T1000 (cell line): ENCODE measurements around the gene TOM1L1.
"Not testable (repeated sequence)": the region's sequence is repeated elsewhere in the genome, so short reads cannot be mapped to it uniquely, and the experiment has no call there.

Experiments used
- DNase-seq: peaks from one replicate; lab custom pipeline; 2025; ENCODE audit warnings: mixed read lengths; lab: John Stamatoyannopoulos, UW

TOM1L1 gene, protein sequence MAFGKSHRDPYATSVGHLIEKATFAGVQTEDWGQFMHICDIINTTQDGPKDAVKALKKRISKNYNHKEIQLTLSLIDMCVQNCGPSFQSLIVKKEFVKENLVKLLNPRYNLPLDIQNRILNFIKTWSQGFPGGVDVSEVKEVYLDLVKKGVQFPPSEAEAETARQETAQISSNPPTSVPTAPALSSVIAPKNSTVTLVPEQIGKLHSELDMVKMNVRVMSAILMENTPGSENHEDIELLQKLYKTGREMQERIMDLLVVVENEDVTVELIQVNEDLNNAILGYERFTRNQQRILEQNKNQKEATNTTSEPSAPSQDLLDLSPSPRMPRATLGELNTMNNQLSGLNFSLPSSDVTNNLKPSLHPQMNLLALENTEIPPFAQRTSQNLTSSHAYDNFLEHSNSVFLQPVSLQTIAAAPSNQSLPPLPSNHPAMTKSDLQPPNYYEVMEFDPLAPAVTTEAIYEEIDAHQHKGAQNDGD

DNA sequence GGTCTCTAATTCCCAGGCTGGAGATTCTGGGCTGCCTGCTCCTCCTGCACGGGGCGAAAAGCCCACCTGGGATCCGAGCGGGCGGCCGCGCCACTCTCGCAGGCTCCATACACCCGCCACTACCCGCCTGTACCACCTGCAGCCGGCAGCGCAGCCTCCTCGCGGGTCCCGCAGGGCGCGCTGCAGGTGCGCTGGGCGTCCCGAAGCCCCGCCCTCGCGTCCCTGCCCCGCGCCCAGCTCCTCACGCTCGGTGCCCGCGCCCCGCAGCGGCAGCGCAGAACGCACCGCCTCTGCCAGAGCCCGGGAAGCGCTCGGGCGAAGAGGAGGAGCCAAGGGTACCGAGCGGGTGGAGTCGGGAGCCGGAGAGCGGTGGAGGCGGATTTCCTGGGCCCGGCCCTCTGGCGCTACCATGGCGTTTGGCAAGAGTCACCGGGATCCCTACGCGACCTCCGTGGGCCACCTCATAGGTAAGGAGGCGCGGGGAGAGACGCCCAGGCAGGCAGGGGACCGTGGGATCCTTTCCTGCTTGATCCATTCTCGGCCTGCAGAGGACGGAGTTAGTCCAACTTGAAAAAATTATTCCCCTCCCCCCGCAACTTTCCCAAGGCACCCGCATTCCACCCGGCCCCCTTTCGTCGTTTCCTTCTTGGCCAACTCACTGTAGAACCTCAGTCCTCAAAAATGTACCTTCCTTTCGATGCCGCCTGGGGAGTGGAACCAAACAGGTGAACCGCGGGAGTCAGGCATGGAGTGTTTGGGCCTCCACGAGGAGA, at the start of gene TOM1L1:
TSS of gene TOM1L1 (plus strand) at position 396 of the 773 bp plus-strand sequence. CDS start at position 410, 14 bp downstream.
- no peak for DNase-seq

- DNase-seq = no peak
Observed at GRCh38 chr17:54859187-54859586, 41.5 kb upstream of the TOM1L1 start.

DNA sequence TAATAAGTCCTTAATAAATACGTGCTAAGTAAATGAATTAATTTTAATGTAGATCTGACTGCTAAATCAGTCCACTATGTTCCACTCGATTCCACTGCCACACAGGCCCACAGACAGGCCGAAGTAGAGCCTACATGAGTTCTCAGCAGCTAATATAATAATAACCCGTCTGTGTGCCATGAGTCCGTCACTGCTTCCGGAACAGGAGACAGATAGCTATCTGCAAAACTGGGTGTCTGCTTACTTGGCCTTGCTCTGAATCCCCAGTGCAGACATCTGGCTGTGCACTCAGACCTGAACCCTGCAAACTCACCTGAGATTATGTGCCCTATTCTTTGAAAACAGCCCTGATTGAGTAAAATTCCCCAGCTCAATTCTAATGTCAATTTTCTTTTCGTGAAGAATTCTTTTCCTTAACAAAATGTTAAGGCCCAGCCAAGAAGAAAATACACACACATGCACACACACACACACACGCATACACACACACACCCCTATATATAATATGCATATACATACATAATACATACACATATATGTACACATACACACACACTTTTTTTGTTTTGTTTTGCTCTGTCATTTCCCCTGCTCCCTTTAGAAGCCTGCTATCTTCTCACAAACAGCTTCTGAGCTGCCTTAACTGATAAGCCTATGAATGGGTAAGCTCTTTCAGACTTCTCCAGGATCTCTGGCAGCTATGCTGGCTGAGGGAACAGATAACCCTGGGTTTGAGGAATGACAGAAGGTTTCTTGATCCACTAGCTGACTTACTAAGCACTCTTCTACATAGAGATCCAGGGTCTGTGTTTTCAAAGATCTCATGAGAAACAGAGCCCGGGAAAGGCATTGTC, 39.8 kb upstream of the TOM1L1 start:
- no peak for DNase-seq

- DNase-seq = no peak
Observed at GRCh38 chr17:54861471-54861983, 39.1 kb upstream of the TOM1L1 start.

DNA sequence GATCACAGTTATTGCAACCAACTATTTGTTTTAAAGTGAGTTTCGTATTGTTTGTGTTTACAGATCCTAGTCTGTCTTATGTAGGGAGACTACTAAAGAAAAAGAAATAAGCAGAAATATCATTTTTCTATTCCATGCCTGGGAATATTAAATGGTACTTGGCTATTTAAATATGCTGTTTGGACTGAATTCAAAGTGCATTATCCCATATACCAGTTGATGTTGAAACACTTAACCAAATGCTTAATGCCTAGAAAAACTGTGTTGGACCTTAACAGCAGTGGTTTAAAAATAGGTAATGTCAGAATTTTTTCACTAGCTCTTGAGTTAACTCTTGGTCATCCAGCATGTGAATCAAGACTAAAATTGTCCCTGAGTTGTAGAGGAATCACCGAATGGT, 37.5 kb upstream of the TOM1L1 start:
- no peak for DNase-seq

GRCh38 chr17:54864070-54864469, 36.6 kb upstream of the TOM1L1 start:
- no peak for DNase-seq

GRCh38 chr17:54864636-54865356, 35.9 kb upstream of the TOM1L1 start:
- DNase-seq = no peak

- no peak for DNase-seq
Observed at GRCh38 chr17:54867634-54868033, 33.0 kb upstream of the TOM1L1 start.

DNA sequence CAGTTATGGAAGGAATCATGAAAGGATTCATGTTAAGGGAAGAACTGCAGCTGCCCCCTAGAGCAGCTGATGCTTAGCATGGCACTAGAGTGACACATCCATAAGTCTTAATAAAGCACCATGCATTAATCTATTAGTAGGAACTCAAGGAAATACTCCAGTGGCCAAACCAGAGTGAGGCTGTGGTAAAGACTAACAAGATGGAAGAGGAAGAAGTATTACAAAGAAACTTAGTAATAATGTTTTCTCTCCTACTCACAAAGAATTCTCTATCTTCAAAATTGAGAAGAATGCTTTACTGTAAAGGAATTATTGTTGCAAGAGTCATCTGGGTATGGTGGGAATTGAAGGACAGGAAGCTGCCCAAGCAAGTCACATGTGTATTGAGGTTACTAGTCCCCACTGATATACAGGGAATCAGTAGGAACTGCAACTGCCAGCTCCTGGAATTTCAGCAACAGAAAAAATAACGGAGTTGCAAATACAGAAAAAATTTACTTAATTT, 29.9 kb upstream of the TOM1L1 start:
- no peak for DNase-seq

DNA sequence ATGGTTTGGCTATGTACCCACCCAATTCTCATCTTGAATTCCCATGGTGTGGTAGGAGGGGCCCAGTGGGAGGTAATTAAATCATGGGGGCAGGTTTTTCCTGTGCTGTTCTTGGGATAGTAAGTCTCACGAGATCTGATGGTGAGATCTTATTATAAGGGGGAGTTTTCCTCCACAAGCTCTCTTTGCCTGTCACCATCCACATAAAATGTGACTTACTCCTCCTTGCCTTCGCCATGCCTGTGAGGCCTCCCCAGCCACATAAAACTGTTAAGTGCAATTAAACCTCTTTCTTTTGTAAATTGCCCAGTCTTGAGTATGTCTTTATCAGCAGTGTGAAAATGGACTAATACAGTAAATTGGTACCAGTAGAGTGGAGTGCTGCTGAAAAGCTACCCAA, 24.7 kb upstream of the TOM1L1 start:
- DNase-seq = not testable (repeated sequence)

GRCh38 chr17:54876656-54877195, 23.9 kb upstream of the TOM1L1 start:
- no peak for DNase-seq

- no peak for DNase-seq
Observed at GRCh38 chr17:54881255-54881972, 19.2 kb upstream of the TOM1L1 start.

DNA sequence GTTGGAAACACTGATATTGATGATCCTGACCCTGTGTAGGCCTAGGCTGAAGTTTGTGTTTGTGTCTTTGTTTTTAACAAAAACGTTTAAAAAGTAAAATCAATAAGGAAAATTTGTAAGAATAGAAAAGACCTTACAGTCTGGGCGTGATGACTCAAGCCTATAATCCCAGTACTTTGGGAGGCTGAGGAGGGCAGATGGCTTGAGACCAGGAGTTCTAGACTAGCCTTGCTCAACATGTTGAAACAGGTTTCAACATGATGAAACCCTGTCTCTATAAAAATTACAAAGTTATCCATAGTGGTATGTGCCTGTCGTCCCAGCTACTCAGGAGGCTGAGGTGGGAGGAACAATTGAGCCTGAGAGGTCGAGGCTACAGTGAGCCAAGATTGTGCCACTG, 18.3 kb upstream of the TOM1L1 start:
- DNase-seq = no peak

DNA sequence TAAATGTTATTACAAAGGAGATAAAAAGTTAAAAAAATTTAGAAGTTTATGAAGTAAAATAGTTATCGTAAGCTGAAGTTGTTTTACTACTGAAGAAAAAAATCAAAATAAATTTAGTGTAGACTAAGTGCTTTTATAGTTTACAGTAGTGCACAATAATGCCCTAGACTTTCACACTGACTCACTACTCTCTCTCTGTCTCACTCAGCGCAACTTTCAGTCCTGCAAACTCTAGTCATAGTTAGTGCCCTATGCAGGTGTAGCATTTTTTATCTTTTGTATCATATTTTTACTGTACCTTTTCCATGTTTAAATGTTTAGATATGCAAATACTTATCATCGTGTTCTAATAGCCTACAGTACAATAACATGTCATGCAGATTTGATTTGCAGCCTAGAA, 17.7 kb upstream of the TOM1L1 start:
- no peak for DNase-seq

GRCh38 chr17:54883939-54884338, 16.7 kb upstream of the TOM1L1 start:
- no peak for DNase-seq

GRCh38 chr17:54887787-54888186, 12.9 kb upstream of the TOM1L1 start:
- DNase-seq = no peak

GRCh38 chr17:54888254-54888653, 12.4 kb upstream of the TOM1L1 start:
- DNase-seq = no peak

GRCh38 chr17:54888981-54889380, 11.7 kb upstream of the TOM1L1 start:
- DNase-seq = no peak

- DNase-seq = peak; percentile 45
Observed at GRCh38 chr17:54891176-54891821, 9.4 kb upstream of the TOM1L1 start.

DNA sequence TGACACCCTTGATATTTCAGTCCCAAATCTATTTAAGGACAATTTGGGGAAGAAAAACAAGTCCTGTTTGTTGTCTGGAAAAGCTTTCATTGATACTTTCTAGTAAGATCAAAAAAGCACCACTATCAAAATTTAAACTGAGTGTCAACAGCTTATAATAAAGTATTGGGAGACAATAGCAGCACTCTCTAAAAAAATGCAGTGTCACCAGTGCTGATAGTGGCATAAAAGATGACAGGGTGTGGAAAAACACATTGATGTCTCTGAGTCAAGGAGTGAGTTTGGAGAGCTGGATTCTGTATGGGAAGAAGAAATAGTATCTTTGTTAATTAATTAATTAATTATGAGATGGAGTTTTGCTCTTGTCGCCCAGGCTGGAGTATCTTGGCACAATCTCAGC, 8.3 kb upstream of the TOM1L1 start:
- DNase-seq = no peak
